Neuronal stem cell (in vitro differentiated cells): Measurements from ENCODE around the gene TBC1D16.
"Not testable (repeated sequence)": the region's sequence is repeated elsewhere in the genome, so short reads cannot be mapped to it uniquely, and the experiment has no call there.

ENCODE experiments used
- DNase-seq: peaks from one replicate; pipeline ENCODE4 v3.0.0-alpha.2; 2013; ENCODE audit warnings: low spot score
- H2AFZ ChIP-seq: one replicate; pipeline ENCODE4 v1.6.1; 2013; ENCODE audit warnings: mild to moderate bottlenecking, low read length, inconsistent platforms
- H2AK5ac ChIP-seq: 2 replicates; pipeline ENCODE4 v1.6.1; 2013; ENCODE audit warnings: low read depth, mild to moderate bottlenecking, inconsistent platforms, low read length, moderate library complexity, mixed read lengths
- H2BK120ac ChIP-seq: 2 replicates; pipeline ENCODE4 v1.6.1; 2013; ENCODE audit warnings: low read depth, mild to moderate bottlenecking, inconsistent platforms, low read length, moderate library complexity, mixed read lengths
- H2BK12ac ChIP-seq: one replicate; pipeline ENCODE4 v1.6.1; 2013; ENCODE audit warnings: low read length, inconsistent platforms
- H2BK15ac ChIP-seq: 2 replicates; pipeline ENCODE4 v1.6.1; 2013; ENCODE audit warnings: mild to moderate bottlenecking, low read length, inconsistent platforms, mixed read lengths
- H2BK5ac ChIP-seq: one replicate; pipeline ENCODE4 v1.6.1; 2013; ENCODE audit warnings: inconsistent platforms, mild to moderate bottlenecking, low read length, moderate library complexity
- H3K14ac ChIP-seq: one replicate; pipeline ENCODE4 v1.6.1; 2013; ENCODE audit warnings: low read length, inconsistent platforms
- H3K18ac ChIP-seq: 2 replicates; pipeline ENCODE4 v1.6.1; 2013; ENCODE audit warnings: low read length, inconsistent platforms
- H3K23ac ChIP-seq: 2 replicates; pipeline ENCODE4 v1.6.1; 2013; ENCODE audit warnings: low read depth, mild to moderate bottlenecking, mixed read lengths, low read length, inconsistent platforms; ENCODE audit not compliant: poor library complexity
- H3K27ac ChIP-seq: replicated peaks from 3 replicates; pipeline ENCODE4 v1.5.1; 2013; ENCODE audit warnings: low read length, inconsistent platforms
- H3K27me3 ChIP-seq, 3 experiments: 2 replicates each; pipeline ENCODE4 v1.6.1; 2013; ENCODE audit warnings: low read length in 3 of 3, mild to moderate bottlenecking in 2 of 3, inconsistent platforms in 1 of 3, low read depth in 1 of 3, mixed read lengths in 1 of 3, moderate library complexity in 1 of 3; ENCODE audit not compliant: control insufficient read depth in 3 of 3, insufficient read depth in 3 of 3
- H3K36me3 ChIP-seq, 2 donors: replicated peaks in 1 of 2; 2 replicates each; pipeline ENCODE4 v1.6.1; 2013; ENCODE audit warnings: low read length in 2 of 2; ENCODE audit not compliant: control insufficient read depth in 2 of 2, insufficient read depth in 2 of 2
- H3K4ac ChIP-seq: 2 replicates; pipeline ENCODE4 v1.6.1; 2013; ENCODE audit warnings: inconsistent platforms, mild to moderate bottlenecking, low read length, moderate library complexity
- H3K4me1 ChIP-seq, 2 donors: 1 replicate in 1 of 2; 2 replicates in 1 of 2; pipeline ENCODE4 v1.6.1; 2013; ENCODE audit warnings: low read length in 2 of 2, low read depth in 1 of 2; ENCODE audit not compliant: control insufficient read depth in 2 of 2, insufficient read depth in 1 of 2
- H3K4me2 ChIP-seq: one replicate; pipeline ENCODE4 v1.6.1; 2013; ENCODE audit warnings: mild to moderate bottlenecking, low read length, inconsistent platforms; ENCODE audit not compliant: insufficient read depth, poor library complexity, severe bottlenecking
- H3K4me3 ChIP-seq, 2 donors: 2 replicates each; pipeline ENCODE4 v1.5.1; 2013; ENCODE audit warnings: low read length in 2 of 2, mild to moderate bottlenecking in 2 of 2, inconsistent platforms in 1 of 2, moderate library complexity in 1 of 2
- H3K79me1 ChIP-seq: one replicate; pipeline ENCODE4 v1.6.1; 2013; ENCODE audit warnings: low read depth, mild to moderate bottlenecking, inconsistent platforms, low read length, moderate library complexity
- H3K9ac ChIP-seq: one replicate; pipeline ENCODE4 v1.6.1; 2013; ENCODE audit warnings: mild to moderate bottlenecking, low read depth, low read length, inconsistent platforms; ENCODE audit not compliant: poor library complexity
- H3K9me3 ChIP-seq, 2 donors: replicated peaks in 1 of 2; 2 replicates each; pipeline versions ENCODE3 to v1.6.1; 2013; ENCODE audit warnings: low read length in 2 of 2, mild to moderate bottlenecking in 2 of 2, inconsistent platforms in 1 of 2, low read depth in 1 of 2, mixed read lengths in 1 of 2, moderate library complexity in 1 of 2; ENCODE audit not compliant: control insufficient read depth in 2 of 2, insufficient read depth in 1 of 2
- H4K8ac ChIP-seq: one replicate; pipeline ENCODE4 v1.6.1; 2013; ENCODE audit warnings: low read depth, mild to moderate bottlenecking, inconsistent platforms, low read length, moderate library complexity
- H4K91ac ChIP-seq: one replicate; pipeline ENCODE4 v1.6.1; 2013; ENCODE audit warnings: low read length, low read depth, mild to moderate bottlenecking, inconsistent platforms; ENCODE audit not compliant: poor library complexity
- WGBS, 2 donors: extraction: QIAGEN DNeasy Blood & Tissue Kit; methylation state at CpG; one replicate each; pipeline ENCODE4 v1.1.7; 2013; ENCODE audit warnings: missing lambda C conversion rate in 2 of 2, mixed read lengths in 1 of 2; ENCODE audit not compliant: insufficient read length in 2 of 2, insufficient replicate concordance in 1 of 2; ENCODE audit errors: extremely low coverage in 2 of 2; 5-methylcytosine and 5-hydroxymethylcytosine counted together

Gene TBC1D16

DNA sequence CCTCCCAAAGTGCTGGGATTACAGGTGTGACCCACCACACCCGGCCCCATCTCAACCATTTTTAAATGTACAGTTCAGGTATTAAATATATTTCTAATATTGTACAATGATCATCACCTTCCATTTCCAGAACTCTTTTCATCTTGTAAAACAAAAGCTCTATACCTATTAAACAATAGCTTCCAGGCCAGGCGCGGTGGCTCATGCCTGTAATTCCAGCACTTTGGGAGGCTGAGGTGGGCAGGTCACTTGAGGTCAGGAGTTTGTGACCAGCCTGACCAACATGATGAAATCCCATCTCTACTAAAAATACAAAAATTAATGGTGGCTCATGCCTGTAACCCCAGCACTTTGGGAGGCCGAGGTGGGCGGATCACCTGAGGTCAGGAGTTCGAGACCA is 73.2 kb downstream of the TBC1D16 start:
- WGBS, 2 donors = no CpG with 5 or more reads among the region's 6 CpGs

DNA sequence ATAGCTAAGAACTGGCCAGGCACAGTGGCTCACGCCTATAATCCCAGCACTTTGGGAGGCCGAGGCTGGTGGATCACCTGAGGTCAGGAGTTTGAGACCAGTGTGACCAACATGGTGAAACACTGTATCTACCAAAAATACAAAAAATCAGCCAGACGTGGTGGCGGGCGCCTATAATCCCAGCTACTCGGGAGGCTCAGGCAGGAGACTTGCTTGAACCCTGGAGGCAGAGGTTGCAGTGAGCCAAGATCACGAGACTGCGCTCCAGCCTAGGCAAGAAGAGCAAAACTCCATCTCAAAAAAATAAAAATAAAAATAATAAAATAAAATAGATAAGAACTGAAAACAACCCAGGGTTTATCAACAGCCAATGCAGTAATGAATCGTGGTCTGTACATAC is 74.1 kb downstream of the TBC1D16 start:
- DNase-seq, H3K4ac ChIP-seq, H3K9ac ChIP-seq, H3K4me2 ChIP-seq, H4K91ac ChIP-seq, H3K36me3 ChIP-seq, H3K4me1 ChIP-seq, H3K27ac ChIP-seq, H3K18ac ChIP-seq, H4K8ac ChIP-seq, H2BK15ac ChIP-seq, H2AFZ ChIP-seq, H3K27me3 ChIP-seq, H3K14ac ChIP-seq, H2AK5ac ChIP-seq, H3K23ac ChIP-seq, H2BK12ac ChIP-seq, H3K4me3 ChIP-seq, H2BK5ac ChIP-seq, H3K79me1 ChIP-seq, H2BK120ac ChIP-seq: not testable (repeated sequence)
- no CpG with 5 or more reads among the region's 9 CpGs for WGBS, 2 donors
- peaks cover 0 to 18% of the 10 kb centered on the region in 2 donors for H3K9me3 ChIP-seq

More for the DNA sequence above, 73.2 kb downstream of the TBC1D16 start:
- H3K4me1 ChIP-seq, H3K23ac ChIP-seq, H3K79me1 ChIP-seq, H3K18ac ChIP-seq, H3K9ac ChIP-seq, H2BK120ac ChIP-seq, H3K14ac ChIP-seq, H3K4ac ChIP-seq, H4K91ac ChIP-seq, H3K27me3 ChIP-seq, DNase-seq, H2AK5ac ChIP-seq, H3K4me2 ChIP-seq, H2BK15ac ChIP-seq, H2AFZ ChIP-seq, H2BK5ac ChIP-seq, H4K8ac ChIP-seq, H3K27ac ChIP-seq, H3K4me3 ChIP-seq, H3K36me3 ChIP-seq, H2BK12ac ChIP-seq: not testable (repeated sequence)
- peaks cover 0 to 18% of the 10 kb centered on the region in 2 donors for H3K9me3 ChIP-seq

DNA sequence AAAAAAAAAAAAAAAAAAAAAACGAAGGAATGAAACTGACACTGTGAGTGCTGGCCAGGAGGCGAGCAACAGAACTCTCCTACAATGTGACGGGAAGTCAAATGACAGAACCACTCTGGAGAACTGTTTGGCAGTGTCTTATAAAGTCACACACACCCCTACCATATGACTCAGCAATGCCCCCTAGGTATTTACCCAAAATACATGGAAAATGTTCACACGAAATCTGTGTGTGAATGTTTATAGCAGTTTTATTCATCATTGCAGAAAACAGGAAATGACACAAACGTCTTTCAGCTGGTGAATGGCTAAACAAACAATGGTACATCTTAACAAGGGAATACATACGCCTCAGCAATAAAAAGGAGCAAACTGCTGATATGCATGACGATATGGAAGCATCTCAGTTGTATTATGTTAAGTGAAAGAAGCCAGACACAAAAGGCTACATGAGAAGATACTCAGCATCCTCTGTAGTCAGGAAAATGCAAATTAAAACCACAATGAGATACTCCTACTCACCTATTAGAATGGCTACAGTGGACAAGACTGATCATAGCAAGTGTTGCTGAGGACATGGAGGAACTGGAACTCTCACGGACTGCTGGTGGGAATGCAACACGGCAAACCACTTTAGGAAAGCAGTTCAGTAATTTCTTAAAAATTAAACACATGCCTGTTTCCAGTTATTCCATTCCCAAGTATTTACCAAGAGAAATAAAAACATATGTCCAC is 74.7 kb downstream of the TBC1D16 start:
- Histone ChIP-seq H3K36me3 (peaks cover 0 to 5% of the 10 kb centered on the region in 2 donors), H4K91ac (no peak overlapping the region), H3K9me3 (peaks cover 0 to 18% of the 10 kb centered on the region in 2 donors), H3K79me1 (no peaks in the 10 kb centered on the region), H2BK15ac (no peak overlapping the region), H2BK12ac (no peak overlapping the region), H3K4me2 (no peak overlapping the region), H3K23ac (no peak overlapping the region), H3K27me3 (no peaks in the 10 kb centered on the region), H2AK5ac (no peak overlapping the region), H3K4ac (no peak overlapping the region), H2BK5ac (no peak overlapping the region), H3K27ac (no peak overlapping the region), H3K4me3 (no peak overlapping the region), H4K8ac (no peak overlapping the region), H3K9ac (no peak overlapping the region), H2AFZ (no peak overlapping the region), H3K14ac (no peak overlapping the region), H3K4me1 (no peaks in the 10 kb centered on the region), H3K18ac (no peak overlapping the region), H2BK120ac (no peak overlapping the region)
- no CpG with 5 or more reads among the region's 9 CpGs for WGBS, 2 donors
- DNase-seq = no peak

DNA sequence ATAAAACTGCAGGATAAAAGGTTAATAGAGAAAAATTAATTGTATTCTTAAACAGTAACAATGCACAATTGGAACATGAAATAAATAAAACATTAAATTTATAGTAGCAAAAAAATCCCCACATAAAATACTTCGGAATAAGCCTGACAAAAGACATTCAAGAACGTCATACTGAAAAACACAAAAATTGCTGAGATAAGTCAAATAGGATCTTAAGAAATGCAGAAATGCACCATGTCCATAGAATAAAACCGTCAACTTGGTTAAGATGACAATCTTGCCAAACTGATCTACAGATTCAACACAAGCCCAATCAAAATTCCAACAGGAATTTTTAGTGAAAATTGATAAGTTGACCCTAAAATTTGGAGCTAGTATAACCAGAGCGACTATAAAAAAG is 76.6 kb downstream of the TBC1D16 start:
- Histone ChIP-seq H3K4me2 (no peak overlapping the region), H2BK120ac (no peak overlapping the region), H3K4me3 (no peak overlapping the region), H3K36me3 (peaks cover 0 to 5% of the 10 kb centered on the region in 2 donors), H3K18ac (no peak overlapping the region), H3K4me1 (no peaks in the 10 kb centered on the region), H3K14ac (no peak overlapping the region), H3K4ac (no peak overlapping the region), H2AK5ac (no peak overlapping the region), H2BK15ac (no peak overlapping the region), H2BK5ac (no peak overlapping the region), H3K27ac (no peak overlapping the region), H3K9me3 (peaks cover 0 to 18% of the 10 kb centered on the region in 2 donors), H3K23ac (no peak overlapping the region), H2BK12ac (no peak overlapping the region), H3K79me1 (no peaks in the 10 kb centered on the region), H2AFZ (no peak overlapping the region), H4K91ac (no peak overlapping the region), H3K27me3 (no peaks in the 10 kb centered on the region), H4K8ac (no peak overlapping the region), H3K9ac (no peak overlapping the region)
- no peak for DNase-seq
- WGBS, 2 donors = no CpG with 5 or more reads among the region's 4 CpGs
